ENCODE data around the gene CLEC7A.

Gene CLEC7A

GRCh38 chr12:10101648-10102220 lies 28.3 kb downstream of the CLEC7A start:
- Histone ChIP-seq H3K4me2 (ENCODE audit: insufficient read depth, low read length) (no peak overlapping the region), H3K9ac (ENCODE audit: low read depth, low read length) (no peak overlapping the region)
- no peak for ATAC-seq (ENCODE audit: insufficient read depth, low read depth)

GRCh38 chr12:10101042-10101579 lies 28.9 kb downstream of the CLEC7A start:
- Histone ChIP-seq H3K27ac (ENCODE audit: low read length) (no peak overlapping the region), H4K20me1 (ENCODE audit: insufficient read depth, low read length) (no peaks in the 10 kb centered on the region), H3K4me1 (ENCODE audit: insufficient read depth, low read length) (no peaks in the 10 kb centered on the region), H2AFZ (ENCODE audit: low read depth, low read length) (no peak overlapping the region), H3K36me3 (ENCODE audit: insufficient read depth, low read length) (no peaks in the 10 kb centered on the region), H3K4me2 (ENCODE audit: insufficient read depth, low read length) (no peak overlapping the region), H3K27me3 (ENCODE audit: insufficient read depth, low read length, poor library complexity) (peaks cover 20% of the 10 kb centered on the region), H3K9ac (ENCODE audit: low read depth, low read length) (no peak overlapping the region), H3K4me3 (ENCODE audit: low read depth in 1 of 2, low read length in 2 of 2) (no peak overlapping the region), H3K79me2 (ENCODE audit: insufficient read depth, low read length) (no peaks in the 10 kb centered on the region), H3K9me3 (ENCODE audit: insufficient read depth, low read length, severe bottlenecking) (no peaks in the 10 kb centered on the region)
- no peak for ATAC-seq (ENCODE audit: insufficient read depth, low read depth)
- no peak for DNase-seq
- TF ChIP-seq CTCF (IDR thresholded peaks at IDR 0.05; ENCODE audit: borderline replicate concordance, extremely low read depth, low read length, poor library complexity, severe bottlenecking) (no peak), EZH2 (IDR thresholded peaks at IDR 0.05; ENCODE audit: borderline replicate concordance, low read depth, low read length, severe bottlenecking) (no peak)

More at GRCh38 chr12:10101648-10102220, 28.3 kb downstream of the CLEC7A start:
- no peak for DNase-seq
- H3K4me1 ChIP-seq (ENCODE audit: insufficient read depth, low read length), result no peaks in the 10 kb centered on the region
- no peak overlapping the region for H3K27ac ChIP-seq (ENCODE audit: low read length)
- H2AFZ ChIP-seq (ENCODE audit: low read depth, low read length), result no peak overlapping the region
- no peaks in the 10 kb centered on the region for H3K79me2 ChIP-seq (ENCODE audit: insufficient read depth, low read length)
- no peaks in the 10 kb centered on the region for H3K9me3 ChIP-seq (ENCODE audit: insufficient read depth, low read length, severe bottlenecking)
- H4K20me1 ChIP-seq (ENCODE audit: insufficient read depth, low read length), result no peaks in the 10 kb centered on the region
- TF ChIP-seq CTCF (IDR thresholded peaks at IDR 0.05; ENCODE audit: borderline replicate concordance, extremely low read depth, low read length, poor library complexity, severe bottlenecking) (no peak), EZH2 (IDR thresholded peaks at IDR 0.05; ENCODE audit: borderline replicate concordance, low read depth, low read length, severe bottlenecking) (no peak)
- peaks cover 16% of the 10 kb centered on the region for H3K27me3 ChIP-seq (ENCODE audit: insufficient read depth, low read length, poor library complexity)
- H3K36me3 ChIP-seq (ENCODE audit: insufficient read depth, low read length), result no peaks in the 10 kb centered on the region
- H3K4me3 ChIP-seq (ENCODE audit: low read depth in 1 of 2, low read length in 2 of 2), result no peak overlapping the region

GRCh38 chr12:10098791-10099190 lies 31.2 kb downstream of the CLEC7A start, which contains the start of gene CLEC1A:
TSS of gene CLEC1A (minus strand) at chr12:10098985. CDS start at chr12:10098922, 63 bp downstream.
- no peak within 1 kb of the TSS for H3K27ac ChIP-seq (ENCODE audit: low read length)
- TF ChIP-seq CTCF (IDR thresholded peaks at IDR 0.05; ENCODE audit: borderline replicate concordance, extremely low read depth, low read length, poor library complexity, severe bottlenecking) (no peak), EZH2 (IDR thresholded peaks at IDR 0.05; ENCODE audit: borderline replicate concordance, low read depth, low read length, severe bottlenecking) (no peak)
- no peaks in the 10 kb centered on the region for H3K9me3 ChIP-seq (ENCODE audit: insufficient read depth, low read length, severe bottlenecking)
- no peak within 1 kb of the TSS for H3K4me2 ChIP-seq (ENCODE audit: insufficient read depth, low read length)
- H3K9ac ChIP-seq (ENCODE audit: low read depth, low read length), result no peak within 1 kb of the TSS
- no peaks in the 10 kb centered on the region for H3K79me2 ChIP-seq (ENCODE audit: insufficient read depth, low read length)
- DNase-seq (no peak), ATAC-seq (ENCODE audit: insufficient read depth, low read depth) (no peak)
- H3K36me3 ChIP-seq (ENCODE audit: insufficient read depth, low read length), result no peaks in the 10 kb centered on the region
- no peak within 1 kb of the TSS for H3K4me3 ChIP-seq (ENCODE audit: low read depth in 1 of 2, low read length in 2 of 2)
- H4K20me1 ChIP-seq (ENCODE audit: insufficient read depth, low read length), result no peaks in the 10 kb centered on the region
- H3K27me3 ChIP-seq (ENCODE audit: insufficient read depth, low read length, poor library complexity), result peaks cover 24% of the 10 kb centered on the region
- no peaks in the 10 kb centered on the region for H3K4me1 ChIP-seq (ENCODE audit: insufficient read depth, low read length)
- H2AFZ ChIP-seq (ENCODE audit: low read depth, low read length), result no peak within 1 kb of the TSS
